Measurements from ENCODE around the gene VPS25.
"Not testable (repeated sequence)": the region's sequence is repeated elsewhere in the genome, so short reads cannot be mapped to it uniquely, and the experiment has no call there.

Gene VPS25

DNA sequence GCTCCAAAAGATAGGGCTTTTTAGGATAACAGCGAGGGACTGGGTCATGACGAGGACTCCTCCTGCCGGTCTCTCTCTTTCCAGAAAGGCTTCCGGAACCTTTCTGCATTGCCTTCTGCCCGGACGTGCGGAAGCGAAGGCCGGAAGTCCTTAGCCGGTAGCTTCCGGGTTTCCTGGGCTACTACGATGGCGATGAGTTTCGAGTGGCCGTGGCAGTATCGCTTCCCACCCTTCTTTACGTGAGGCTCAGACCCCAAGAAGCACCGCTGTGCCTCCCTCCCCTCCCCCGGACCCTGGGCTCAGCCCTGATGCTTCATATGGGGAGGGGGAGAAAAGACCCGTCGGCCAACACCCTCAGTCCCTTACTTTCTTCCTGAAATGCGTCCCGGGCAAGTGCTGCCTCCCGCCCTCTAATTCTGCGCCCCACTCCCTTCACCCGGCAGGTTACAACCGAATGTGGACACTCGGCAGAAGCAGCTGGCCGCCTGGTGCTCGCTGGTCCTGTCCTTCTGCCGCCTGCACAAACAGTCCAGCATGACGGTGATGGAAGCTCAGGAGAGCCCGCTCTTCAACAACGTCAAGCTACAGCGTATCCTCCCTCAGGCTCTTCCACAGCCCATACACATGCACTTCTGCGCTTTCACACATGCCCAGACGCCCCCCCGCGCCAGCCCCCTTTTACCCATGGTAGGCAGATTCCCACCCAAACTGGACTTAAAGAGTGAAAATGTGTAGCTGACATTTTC lies at the start of gene VPS25:
Gene VPS25 (plus strand): TSS at position 160 of the 746 bp plus-strand sequence. CDS start 27 bp downstream, at position 187.
- peak; percentile 92 for DNase-seq (ENCODE audit: low spot score)

DNA sequence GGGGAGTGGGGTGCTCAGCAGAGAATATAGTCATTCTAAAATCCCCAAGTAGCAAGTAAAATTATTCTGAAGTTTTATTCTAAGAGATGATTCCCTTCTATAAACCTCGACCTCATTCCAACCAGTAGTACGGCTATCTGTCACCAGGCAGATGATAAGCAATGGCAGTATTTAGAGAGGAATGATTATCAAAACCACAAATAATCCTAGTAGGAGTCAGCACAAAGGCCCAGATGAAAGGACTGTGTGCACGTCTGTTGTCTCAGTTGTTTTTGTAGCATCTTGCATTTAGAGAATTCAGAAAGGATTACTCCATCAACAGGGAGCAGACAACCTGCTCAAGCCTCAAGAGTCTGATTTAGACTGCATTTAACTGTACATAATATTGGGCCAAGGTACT lies 49.6 kb upstream of the VPS25 start:
- no peak for DNase-seq (ENCODE audit: low spot score)

DNA sequence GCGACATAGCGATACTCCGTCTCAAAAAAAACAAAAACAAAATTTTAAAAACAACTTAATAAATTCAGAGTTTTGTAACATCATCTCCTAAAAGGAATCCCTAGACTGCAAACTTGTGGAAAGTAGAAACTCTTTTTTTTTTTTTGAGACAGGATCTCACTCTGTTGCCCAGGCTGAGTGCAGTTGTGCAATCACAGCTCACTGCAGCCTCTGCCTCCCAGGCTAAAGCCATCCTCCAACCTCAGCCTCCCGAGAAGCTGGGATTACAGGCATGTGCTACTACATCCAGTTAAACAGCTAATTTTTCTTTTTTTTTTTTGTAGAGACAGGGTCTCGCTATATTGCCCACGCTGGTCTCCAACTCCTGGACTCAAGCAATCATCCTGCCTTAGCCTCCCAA lies 48.1 kb upstream of the VPS25 start:
- no peak for DNase-seq (ENCODE audit: low spot score)

DNA sequence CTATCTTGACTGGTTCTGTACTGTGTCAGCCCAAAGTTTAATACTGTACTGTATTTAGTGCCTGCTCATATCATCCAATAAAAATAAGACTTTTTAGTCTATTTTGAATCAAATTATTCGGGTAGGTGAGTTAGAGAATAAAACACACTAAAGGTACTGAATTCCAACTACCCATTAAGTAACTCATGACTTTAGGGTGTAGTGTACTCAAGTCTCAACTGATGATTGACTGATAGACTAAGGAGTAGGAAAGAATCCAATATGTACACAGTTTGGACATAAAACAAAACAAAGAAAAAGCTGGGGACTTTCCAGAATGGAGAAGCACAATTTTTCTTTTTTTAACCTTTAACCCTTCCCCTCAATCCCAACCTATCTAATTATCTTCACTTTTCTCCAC lies 32.5 kb upstream of the VPS25 start:
- DNase-seq (ENCODE audit: low spot score) = no peak

DNA sequence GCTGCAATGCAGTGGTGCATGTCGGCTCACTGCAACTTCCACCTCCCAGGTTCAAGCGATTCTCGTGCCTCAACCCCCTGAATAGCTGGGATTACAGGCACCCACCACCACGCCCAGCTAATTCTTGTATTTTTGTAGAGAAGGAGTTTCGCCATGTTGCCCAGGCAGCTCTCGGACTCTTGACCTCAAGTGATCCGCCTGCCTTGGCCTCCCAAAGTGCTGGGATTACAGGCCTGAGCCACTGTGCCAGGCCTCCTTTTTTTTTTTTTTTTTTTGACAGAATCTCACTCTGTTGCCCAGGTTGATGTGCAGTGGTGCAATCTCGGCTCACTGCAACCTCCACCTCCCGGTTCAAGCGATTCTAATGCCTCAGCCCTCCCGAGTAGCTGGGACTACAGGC lies 30.3 kb upstream of the VPS25 start:
- not testable (repeated sequence) for DNase-seq (ENCODE audit: low spot score)

DNA sequence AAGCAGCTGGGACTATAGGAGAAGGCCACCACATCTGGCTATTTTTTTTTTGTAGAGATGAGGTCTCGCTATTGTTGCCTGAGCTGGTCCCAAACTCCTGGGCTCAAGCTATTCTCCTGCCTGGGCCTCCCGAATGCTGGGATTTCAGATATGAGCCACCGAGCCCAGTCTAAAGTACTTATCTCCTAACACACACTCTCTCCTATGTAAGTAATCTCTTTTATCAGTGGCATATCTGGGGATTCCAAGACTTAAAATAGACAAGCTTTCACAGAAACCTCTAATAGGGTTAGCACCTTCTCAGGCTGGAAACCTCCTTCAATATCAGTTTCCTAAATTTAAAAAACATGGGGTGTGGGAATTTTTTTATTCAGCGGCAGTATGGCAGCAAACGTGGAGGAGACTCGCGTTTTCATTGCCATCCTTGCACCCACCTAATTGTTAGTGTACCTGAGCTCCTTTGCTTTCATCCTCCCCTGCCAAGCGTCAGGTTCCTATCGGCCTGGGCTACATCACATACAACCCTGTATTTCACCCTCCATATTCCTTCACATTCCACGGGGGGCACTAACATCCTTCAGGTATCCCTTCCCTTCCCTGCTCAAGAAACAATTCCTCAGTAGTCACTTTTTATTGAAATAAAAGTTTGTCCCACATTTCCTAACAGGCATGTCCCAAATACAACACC lies 29.5 kb upstream of the VPS25 start:
- DNase-seq (ENCODE audit: low spot score) = no peak

DNA sequence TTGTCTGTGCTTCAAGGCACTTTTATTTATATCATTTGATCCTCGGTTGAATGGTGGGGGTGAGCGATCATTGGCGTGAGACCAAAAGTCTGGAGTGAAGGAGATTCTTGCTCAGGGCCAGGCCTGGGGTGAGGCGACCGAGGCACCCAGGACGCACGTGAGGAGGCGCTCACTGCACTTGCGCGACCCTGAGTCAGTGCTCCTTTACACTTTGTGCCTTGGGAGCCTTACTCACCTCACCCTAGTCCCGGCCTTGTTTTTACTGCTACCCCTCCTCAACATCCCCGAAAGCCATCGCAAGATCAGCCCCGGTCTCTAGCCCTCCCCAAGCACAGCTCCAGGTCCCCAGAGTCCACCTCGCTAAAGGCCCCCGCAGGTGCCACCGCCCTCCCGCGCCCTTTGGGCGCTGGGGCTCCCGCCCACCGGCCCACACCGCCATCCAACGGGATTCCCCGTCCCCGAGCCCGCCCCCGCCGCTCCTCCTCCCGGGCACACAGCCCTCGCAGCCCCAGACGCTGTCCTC lies 28.9 kb upstream of the VPS25 start:
- DNase-seq (ENCODE audit: low spot score) = peak; percentile 68

DNA sequence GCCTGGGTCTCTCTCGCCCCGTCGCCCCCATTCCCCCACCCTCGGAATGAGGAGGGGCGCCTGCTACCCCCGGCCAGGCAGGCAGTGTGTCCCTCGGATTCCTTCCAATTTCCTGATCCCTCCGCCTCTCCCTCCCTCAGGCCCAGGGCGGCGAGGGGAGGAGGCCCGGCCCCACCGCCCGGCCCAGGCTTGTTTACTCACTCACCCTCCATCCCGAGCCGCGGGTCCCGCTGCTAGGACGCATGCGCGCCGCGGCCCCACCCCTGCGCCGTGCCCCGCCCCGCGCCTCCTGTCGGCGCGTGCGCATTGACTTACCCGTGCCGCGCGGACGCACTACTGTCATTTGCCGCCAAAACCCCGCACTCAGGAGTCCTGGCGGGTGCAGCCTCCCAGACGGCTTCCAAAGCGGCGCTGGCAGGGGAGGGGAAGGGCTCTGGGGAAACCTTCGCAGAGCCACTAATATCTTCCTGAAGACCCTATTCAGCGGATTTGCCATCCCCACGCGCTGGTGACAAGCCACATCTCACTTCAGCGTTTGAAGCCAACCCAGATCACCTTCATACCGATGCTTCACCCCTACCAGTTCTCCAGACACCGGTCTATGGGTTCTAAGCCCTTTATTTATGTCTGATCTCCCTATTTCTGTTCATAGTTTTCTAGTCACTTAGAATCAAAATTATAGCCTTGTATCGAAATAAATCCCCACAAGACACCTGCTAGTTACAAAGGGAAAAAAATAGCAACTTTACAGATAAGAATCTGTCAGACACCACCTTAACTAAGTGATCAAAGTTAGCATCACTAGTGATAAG lies 28.2 kb upstream of the VPS25 start, which contains the start of gene EZH1:
Gene EZH1 (minus strand): TSS at position 235 of the 812 bp plus-strand sequence. CDS start 16,099 bp downstream, outside the sequence.
- DNase-seq (ENCODE audit: low spot score) = peak; percentile 100

DNA sequence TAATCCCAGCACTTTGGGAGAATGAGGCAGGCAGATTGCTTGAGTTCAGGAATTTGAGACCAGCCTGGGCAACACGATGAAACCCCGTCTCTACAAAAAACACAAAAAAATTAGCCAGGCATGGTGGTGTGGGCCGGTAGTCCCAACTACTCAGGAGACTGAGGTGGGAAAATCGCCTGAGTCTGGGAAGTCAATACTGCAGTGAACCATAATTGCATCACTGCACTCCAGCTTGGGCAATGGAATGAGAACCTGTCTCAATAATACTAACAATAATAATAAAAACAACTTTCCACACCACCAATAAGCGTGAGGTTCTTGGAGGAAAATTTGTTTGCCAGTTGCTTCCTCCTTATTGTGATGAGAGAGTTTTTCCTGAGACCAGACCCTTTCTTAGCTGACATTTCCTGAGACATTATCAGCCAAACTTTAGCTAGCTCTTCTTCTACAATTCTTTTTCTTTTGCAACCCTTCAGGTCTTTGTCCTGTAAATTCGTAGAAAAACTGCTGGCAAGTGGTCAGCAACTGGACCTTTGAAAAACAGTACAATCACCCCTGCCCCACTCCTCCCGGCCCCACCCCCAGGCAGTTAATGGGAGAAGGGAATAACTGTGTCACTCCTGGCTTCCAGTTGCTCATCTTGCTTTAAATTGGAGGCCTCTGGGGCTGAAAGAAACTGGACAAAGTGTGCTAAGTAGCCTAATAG lies 24.9 kb upstream of the VPS25 start:
- DNase-seq (ENCODE audit: low spot score) = no peak

DNA sequence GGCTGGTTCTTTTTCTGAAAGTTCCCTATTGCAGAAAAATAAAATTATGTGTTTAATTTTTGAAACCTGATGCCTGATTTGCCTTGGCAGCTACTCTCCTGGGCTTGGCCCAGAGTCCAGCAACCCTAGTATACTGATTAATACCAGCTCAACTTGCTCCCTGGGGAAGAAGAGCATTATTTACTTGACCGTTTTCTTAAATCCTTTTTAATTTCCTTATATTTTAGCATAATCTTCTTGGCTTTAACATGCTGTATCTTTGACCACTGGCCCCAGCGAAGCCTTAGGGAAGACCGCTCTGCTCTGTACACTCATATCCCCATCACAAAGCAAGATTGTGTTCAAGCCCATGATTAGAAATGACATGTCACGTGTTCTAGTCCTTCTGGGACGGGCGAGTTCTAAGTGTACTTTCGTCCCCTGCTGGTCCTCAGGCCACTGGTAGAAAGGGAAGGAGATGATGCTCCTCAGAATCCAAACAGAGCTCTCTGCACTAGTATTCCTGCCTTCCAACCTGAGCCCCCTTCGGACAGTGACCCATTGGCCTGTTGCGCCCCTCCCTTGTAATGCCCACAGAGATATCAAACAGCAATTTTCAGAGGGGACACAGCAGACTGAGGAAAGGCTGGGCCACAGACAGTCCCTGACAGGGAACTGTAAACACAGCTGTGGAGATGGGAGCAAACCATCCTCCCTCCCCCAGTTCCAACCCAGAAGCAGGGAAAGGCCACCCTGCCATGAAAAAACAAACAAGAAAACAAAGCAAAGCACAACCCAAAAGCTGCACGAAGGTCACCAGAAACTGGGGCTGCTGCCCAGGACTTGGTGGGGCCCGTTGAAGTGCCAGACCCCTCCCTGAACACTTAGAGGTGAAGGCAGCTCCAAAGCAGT lies 24.1 kb upstream of the VPS25 start:
- no peak for DNase-seq (ENCODE audit: low spot score)

DNA sequence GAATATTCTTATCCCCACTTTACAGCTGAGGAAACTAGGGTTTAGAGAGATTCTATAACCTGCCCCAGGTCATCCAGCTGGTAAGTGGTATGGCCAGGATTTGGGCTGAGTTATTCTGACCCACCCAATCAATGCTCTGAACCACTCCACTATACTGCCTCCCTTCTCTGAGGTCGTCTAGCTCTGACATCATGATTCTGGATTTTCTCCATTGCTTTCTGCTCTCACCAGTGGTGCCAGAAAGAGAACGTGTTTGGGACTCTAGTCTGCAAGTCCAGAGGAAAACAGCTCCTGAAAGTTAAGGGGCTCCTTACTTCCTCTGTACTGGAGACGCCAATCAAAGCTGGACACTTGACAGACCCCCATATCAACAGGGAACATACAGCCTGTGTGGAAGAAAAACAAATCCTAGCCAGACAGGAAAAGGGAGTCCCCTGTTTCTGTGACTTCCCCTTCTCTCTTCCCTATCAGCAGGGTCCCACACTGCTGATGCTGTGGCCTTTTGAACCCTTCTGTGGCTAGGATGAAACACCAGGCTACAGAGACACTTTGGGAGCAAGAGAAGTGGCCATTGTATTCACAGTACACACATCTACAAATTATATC lies 22.4 kb upstream of the VPS25 start:
- DNase-seq (ENCODE audit: low spot score) = no peak

DNA sequence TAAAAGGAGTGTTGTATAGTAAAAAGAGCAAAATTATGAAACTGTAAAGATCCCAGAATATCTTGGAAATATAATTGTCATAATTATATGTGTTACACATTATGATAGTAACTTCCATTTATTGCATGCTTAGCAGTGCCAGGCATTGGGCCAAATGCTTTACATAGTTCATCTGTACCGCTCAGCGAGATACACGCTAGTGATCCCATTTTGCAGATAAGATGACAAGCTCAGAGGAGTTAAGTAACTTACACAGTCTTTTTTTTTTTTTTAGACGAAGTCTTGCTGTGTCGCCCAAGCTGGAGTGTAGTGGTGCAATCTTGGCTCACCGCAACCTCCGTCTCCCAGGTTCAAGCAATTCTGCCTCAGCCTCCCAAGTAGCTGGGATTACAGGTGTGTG lies 21.6 kb upstream of the VPS25 start:
- no peak for DNase-seq (ENCODE audit: low spot score)

DNA sequence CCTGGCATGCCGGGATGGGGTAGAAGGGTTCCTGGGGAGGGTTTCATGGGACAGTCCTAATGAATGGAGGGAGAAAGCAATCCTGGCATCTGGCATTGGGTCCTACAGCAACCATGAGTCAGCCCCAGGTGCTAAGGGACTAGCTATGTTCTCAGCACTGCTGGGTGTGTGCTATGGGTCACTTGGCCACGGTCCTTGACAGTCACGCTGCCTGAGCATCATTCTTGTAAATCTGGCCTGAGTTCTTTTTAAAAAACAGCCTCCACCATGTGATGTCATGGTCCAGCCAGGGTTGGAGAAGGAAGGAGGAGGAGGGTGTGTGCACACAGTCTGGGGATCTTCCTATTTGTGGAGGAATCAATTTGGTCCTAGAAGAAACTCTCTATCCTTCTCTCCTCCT lies 18.5 kb upstream of the VPS25 start:
- peak; percentile 31 for DNase-seq (ENCODE audit: low spot score)

DNA sequence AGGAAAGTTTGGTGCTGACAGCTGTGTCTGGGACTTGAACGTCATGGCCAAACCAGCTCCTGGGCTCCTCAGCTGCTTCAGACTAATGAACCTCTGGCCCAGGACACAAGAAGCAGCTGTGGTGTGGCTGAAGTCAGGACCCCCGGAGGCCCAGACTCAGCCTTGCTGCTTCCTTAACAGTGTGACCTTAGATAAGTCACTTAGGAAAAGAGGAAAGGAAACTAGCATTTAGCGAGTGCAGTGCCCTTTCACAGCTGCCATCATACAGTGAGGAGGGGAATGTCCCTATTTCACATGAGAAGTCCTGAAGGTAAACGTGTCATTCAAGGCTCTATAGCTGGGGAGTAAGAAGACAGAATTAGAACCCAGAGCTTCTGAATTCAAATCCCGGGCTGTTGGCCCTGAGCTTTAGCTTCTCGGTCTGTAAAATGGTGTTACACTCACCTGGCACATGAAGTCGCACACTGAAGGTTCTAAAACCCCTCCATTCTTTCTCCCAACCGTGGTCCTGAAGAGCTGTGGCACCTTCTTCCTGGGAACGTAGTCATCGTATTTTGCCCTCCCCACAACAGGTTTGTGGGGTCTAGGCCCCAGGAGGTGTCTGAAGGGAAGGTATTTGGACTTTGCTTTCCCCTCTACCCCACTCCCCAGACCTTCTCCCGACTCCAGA lies 13.1 kb upstream of the VPS25 start:
- no peak for DNase-seq (ENCODE audit: low spot score)

DNA sequence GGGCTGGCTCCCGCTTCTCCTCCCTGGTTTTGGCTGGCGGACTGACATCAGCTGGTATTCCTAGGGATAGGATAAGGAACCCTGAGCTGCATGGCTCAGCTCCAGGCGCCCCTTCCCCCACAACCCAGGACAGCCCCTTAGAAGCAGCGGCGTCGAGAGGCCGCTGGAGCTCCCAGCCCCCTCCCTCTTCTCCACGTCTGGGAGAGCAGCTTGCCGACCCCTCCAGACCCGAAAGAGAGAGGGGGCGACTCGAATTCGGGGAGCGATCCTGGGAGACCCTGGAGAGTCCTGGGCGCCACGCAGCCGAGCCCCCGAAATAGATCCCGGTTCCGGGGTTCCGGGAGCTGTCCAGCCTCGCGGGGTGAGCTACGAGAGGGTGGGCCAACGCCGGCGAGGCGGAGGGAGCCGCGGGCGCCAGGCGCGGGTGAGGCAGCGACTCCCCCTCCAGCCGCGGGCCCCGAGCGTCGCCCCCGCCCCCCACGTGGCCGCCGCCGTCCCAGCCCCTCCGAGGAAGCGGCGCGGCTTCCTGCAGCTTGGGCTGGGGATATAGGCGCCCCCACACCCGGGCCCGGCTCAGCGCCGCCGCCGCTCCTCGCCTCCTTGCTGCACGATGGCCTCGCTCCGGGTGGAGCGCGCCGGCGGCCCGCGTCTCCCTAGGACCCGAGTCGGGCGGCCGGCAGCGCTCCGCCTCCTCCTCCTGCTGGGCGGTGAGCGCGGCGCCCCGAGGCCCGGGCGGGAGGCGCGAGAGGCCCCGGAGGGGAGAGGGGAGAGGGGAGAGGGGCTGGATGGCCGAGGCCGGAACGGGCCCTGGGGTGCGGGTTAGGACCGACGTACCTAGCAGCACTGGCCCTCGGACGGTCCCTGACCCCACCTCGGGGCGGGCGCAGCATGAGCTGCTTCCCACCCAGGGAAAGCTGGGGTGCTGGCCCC lies 12.3 kb upstream of the VPS25 start, which contains the start of gene RAMP2:
Gene RAMP2 (plus strand): TSS at position 576 of the 930 bp plus-strand sequence. CDS start 35 bp downstream, at position 611.
- peak; percentile 53 for DNase-seq (ENCODE audit: low spot score)

DNA sequence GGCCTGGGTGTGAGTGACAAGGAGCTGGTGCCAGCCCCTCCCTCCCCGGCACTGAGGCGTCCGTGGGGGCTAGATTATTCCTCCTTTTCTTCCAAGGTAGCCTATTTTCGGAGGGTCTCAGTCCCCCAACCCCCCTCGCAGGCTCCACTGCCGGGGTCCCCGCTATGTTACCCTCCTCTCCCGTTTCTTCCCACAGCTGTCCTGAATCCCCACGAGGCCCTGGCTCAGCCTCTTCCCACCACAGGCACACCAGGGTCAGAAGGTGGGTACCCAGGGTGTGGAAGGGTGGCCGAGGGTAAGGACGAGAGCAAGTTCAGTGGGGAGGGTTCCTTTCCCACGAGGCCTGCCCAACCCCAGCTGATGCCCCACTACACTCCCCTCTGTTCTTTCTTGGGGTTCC lies 11.6 kb upstream of the VPS25 start:
- DNase-seq (ENCODE audit: low spot score) = no peak

DNA sequence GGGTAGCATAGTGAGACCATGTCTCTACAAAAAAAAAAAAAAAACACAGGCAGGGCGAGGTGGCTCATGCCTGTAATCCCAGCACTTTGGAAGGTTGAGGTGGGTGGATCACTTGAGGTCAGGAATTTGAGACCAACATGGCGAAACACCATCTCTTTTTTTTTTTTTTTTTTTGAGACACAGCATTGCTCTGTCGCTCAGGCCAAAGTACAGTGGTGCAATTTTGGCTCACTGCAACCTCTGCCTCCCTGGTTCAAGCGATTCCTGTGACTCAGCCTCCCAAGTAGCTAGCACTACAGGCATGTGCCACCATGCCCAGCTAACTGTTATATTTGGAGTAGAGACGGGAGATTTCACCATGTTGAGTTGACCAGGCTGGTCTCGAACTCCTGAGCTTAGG lies 7.1 kb upstream of the VPS25 start:
- no peak for DNase-seq (ENCODE audit: low spot score)

DNA sequence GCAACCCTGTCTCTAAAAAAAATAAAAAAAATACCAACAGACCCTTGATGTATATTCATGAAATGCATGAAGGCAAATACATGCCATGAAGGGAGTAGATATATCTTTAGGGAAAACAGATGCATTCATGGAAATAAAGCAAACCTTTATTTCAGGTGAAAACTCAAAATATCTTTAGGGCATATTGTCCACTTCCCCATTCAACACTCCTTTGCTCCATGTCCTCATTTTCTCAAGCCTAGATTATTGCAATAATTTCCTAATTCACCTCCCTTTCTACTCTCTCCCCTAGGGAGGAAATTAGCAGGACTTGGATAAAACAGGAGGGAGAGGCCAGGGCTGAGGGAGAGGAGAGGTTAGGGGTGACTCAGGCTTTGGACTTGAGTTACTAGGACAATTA lies 5.7 kb upstream of the VPS25 start:
- DNase-seq (ENCODE audit: low spot score) = no peak
